ENCODE data around the gene CLDN5.

The CLDN5 gene

DNA sequence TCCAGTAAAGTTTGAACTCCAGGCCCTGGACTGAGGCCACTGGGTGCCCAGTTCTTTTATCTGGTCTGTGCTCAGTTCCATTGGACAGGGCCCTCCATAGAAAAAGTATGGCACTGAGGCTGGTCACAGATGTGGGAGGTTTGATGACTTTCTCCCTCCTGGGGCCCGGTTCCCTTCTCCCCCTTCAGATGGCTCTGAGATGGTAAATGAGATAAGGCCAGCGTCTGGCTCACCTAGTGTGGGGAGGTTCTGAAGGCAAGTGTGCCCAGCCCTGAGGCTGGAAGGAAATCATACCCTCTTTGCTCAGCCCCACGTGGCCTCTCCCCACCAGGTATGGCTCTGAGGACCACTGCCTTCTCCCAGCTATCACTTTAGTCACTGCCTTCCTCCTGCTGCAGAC, 1.5 kb upstream of the CLDN5 start:
- CTCF ChIA-PET = no interaction called here
- POLR2A ChIA-PET = no interaction called here
- DNase-seq (ENCODE audit: extremely low spot score) = peak; percentile 19
- TF ChIP-seq, protein P1, sequence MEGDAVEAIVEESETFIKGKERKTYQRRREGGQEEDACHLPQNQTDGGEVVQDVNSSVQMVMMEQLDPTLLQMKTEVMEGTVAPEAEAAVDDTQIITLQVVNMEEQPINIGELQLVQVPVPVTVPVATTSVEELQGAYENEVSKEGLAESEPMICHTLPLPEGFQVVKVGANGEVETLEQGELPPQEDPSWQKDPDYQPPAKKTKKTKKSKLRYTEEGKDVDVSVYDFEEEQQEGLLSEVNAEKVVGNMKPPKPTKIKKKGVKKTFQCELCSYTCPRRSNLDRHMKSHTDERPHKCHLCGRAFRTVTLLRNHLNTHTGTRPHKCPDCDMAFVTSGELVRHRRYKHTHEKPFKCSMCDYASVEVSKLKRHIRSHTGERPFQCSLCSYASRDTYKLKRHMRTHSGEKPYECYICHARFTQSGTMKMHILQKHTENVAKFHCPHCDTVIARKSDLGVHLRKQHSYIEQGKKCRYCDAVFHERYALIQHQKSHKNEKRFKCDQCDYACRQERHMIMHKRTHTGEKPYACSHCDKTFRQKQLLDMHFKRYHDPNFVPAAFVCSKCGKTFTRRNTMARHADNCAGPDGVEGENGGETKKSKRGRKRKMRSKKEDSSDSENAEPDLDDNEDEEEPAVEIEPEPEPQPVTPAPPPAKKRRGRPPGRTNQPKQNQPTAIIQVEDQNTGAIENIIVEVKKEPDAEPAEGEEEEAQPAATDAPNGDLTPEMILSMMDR (IDR thresholded peaks at IDR 0.05; ENCODE audit: control extremely low read depth, extremely low read depth, low read depth, missing control alignments) = no peak

DNA sequence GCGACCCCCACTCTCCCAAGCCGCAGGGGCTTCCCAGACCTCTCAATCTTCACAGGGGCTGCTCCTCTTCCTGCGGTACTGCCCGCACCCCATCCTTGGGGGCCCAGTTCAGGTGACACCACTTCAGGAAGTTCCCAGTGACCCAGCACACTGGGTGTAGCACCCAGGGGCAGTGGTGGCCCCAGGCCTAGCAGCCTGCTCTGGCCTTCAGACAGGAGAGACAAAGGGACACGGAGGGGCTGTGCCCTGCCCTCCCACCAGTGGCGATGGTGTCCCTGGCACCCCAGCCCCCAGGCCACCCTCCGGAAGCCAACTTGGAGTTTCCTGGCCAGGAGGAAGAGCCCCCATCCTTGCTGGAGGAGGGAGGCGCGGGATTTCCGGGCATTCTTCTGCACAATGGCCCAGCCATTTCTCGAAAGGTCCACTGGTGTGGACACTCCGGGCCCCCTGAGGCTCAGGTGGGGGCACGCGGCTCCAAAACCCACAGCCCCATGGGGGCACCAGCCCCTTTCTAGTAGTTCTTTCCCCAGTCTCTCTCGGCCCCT, 978 bp upstream of the CLDN5 start:
- TF ChIP-seq, protein P1 (IDR thresholded peaks at IDR 0.05; ENCODE audit: control extremely low read depth, extremely low read depth, low read depth, missing control alignments) = no peak
- DNase-seq (ENCODE audit: extremely low spot score) = peak; percentile 20
- CTCF ChIA-PET = no interaction called here
- POLR2A ChIA-PET = no interaction called here

DNA sequence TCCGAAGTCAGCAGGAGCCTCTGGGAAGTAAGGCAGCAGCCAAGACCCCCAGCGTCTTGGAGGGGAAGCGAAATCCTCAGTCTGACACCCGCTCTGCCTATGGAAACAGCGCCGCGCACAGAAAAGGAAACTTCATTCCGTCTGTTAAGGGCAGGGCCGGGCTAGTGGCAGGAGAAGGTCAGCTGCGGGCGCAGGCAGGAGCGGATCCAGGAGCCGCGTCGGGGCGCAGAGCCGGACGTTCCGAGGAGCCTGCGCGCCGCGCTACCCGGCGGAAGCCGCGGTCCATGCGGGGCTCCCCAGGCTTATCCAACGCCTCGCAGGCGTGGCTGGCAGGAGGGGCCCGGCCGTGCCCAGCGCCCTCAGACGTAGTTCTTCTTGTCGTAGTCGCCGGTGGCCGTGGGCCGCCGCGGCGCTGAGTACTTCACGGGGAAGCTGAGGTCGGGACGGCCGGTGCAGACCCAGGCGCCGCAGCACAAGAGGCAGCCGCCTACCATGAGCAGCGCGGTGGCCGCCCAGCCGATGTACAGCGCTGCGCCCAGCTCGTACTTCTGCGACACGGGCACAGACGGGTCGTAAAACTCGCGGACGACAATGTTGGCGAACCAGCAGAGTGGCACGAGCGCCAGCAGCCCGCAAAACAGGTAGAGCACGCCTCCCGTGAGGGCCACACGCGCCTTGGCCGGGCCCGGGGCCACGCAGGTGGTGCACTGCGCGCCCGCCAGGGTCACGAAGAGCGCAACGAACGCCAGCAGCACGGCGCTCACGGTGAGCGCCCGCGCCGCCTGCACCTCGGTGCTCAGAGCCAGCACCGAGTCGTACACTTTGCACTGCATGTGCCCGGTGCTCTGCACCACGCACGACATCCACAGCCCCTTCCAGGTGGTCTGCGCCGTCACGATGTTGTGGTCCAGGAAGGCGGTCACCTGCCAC, 705 bp downstream of the CLDN5 start:
- ChIA-PET CTCF (no interaction called here), POLR2A (no interaction called here)
- peak; percentile 27 for DNase-seq (ENCODE audit: extremely low spot score)
- TF ChIP-seq, protein P1 (IDR thresholded peaks at IDR 0.05; ENCODE audit: control extremely low read depth, extremely low read depth, low read depth, missing control alignments) = no peak

DNA sequence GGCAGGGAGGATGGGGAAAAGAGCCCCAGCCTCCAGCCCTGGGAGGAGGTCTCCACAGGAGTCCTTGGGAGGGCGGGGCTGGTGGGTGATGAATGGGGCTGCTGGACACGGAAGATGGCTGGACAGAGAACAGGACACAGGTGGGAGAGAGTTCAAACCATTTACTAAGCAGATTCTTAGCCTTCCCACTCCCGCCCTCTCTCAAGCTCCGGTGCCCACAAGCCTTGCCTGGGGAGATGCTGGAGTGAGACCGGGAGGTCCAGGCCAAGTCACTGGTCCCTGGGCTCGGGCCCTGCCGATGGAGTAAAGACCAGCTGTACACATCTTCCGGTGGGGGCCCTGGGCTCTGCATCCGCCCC, 1.4 kb downstream of the CLDN5 start:
- CTCF ChIA-PET = no interaction called here
- DNase-seq (ENCODE audit: extremely low spot score) = no peak
- TF ChIP-seq, protein P1 (IDR thresholded peaks at IDR 0.05; ENCODE audit: control extremely low read depth, extremely low read depth, low read depth, missing control alignments) = no peak
- POLR2A ChIA-PET = no interaction called here

DNA sequence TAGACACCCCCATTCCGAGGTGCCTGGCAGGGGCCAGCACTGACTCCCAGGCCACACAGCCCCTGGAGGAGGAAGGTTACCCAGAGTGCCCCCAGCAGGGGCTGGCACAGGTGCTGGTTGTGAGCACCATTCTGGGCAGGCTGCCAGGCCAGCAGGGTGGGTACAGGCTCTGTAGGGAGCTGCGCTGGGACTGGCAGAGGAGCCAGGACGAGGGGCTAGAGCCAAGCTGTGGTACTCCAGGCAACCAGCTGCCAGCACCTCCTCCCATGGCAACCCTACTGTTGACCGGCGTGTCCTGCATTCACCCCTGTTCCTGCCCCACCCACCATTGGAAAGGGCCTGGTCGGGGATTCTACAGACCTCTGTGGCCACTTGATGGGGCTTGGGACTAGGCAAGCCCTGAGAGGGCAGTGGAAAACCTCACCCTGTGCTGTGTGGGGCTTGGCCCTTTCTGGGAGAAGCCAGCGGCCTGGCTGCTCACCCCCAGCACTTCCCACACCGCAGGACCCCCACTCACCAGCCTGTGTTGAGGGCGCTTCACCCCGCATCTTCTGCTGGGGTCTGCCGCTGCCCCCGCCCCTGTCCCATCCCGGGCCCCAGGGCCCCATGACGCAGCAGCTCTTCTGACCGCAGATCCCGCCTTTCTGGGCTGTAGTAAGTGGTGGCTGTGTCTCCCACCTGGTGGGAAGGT, 1.9 kb downstream of the CLDN5 start:
- ChIA-PET POLR2A (no interaction called here), CTCF (no interaction called here)

DNA sequence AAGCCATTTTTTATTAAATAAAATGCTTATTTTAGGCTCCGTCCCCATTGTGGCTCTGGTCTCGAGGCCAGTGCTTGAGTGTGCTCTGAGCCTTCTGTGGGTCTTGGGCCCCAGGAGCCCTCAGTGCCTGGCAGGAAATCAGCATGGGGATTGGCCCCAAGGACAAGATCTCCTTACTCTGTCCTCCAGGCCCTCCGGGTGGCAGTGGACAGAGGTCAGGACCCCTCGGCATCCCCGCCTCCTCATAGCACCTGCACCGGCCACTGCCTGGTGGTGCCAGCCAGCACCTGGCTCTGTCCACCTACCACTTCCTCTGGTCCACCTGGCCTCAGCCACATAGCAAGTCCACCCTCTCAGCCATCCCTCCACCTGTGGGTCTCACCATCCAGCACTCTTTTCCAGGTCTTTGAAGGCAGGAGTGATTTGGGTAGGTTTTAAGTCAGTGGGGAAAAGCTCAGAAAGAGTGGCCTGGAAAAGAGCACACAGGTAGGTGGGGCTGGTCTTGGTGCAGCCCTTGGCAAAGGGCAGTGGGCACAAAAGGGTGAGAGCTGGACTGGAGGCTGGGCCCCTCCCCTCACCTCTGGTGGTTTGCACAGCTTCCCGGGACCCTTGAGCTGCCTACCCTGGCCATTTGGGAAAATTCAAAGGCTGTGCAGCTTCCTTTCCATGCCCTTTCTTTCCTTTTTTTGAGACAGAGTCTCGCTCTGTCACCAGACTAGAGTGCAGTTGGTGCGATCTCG, 3.5 kb downstream of the CLDN5 start:
- POLR2A ChIA-PET = no interaction called here
- CTCF ChIA-PET = no interaction called here
- no peak for DNase-seq (ENCODE audit: extremely low spot score)
- TF ChIP-seq, protein P1 (IDR thresholded peaks at IDR 0.05; ENCODE audit: control extremely low read depth, extremely low read depth, low read depth, missing control alignments) = no peak

More for the DNA sequence above, 1.9 kb downstream of the CLDN5 start:
- TF ChIP-seq, protein P1 (IDR thresholded peaks at IDR 0.05; ENCODE audit: control extremely low read depth, extremely low read depth, low read depth, missing control alignments) = no peak
- DNase-seq (ENCODE audit: extremely low spot score) = peak; percentile 16
